Esophagus mucosa (tissue), 1 donor: Measurements from ENCODE around the gene EMX2. TPM values are rescaled to one million over a fixed set of nuclear protein-coding genes. Genes with fewer than 3 reads are reported as not detected.
"Not testable (repeated sequence)": the region's sequence is repeated elsewhere in the genome, so short reads cannot be mapped to it uniquely, and the experiment has no call there.

Source experiments
- ATAC-seq: fragments of 200-7000 bp; cut with Tn5 transposase; one replicate; pipeline ENCODE4 v1.9.1; 2020
- total RNA-seq: library from RNA; stranded (reverse); gene quantifications from one replicate; pipeline ENCODE4 v1.2.4, GENCODE V29; 2023
- donor health status: DM: yes; HTN: yes; CAD: no.

Gene EMX2
- total RNA-seq, 1 donor from 2014 or later: not detected

- no peak for ATAC-seq
Observed at GRCh38 chr10:117560942-117561341, 18.4 kb downstream of the EMX2 start.

GRCh38 chr10:117562220-117562619 lies 19.7 kb downstream of the EMX2 start:
- ATAC-seq: peak; percentile 17

GRCh38 chr10:117562896-117563737 lies 20.6 kb downstream of the EMX2 start:
- ATAC-seq: no peak

GRCh38 chr10:117563780-117564179 lies 21.2 kb downstream of the EMX2 start:
- no peak for ATAC-seq

GRCh38 chr10:117565068-117565467 lies 22.5 kb downstream of the EMX2 start:
- ATAC-seq: no peak

GRCh38 chr10:117568334-117568733 lies 25.8 kb downstream of the EMX2 start:
- ATAC-seq: no peak

- no peak for ATAC-seq
Observed at GRCh38 chr10:117569610-117570390, 27.3 kb downstream of the EMX2 start.

GRCh38 chr10:117570880-117571279 lies 28.3 kb downstream of the EMX2 start:
- no peak for ATAC-seq

GRCh38 chr10:117574498-117575146 lies 32.1 kb downstream of the EMX2 start:
- no peak for ATAC-seq

GRCh38 chr10:117578490-117578889 lies 35.9 kb downstream of the EMX2 start:
- no peak for ATAC-seq

GRCh38 chr10:117578999-117579590 lies 36.5 kb downstream of the EMX2 start:
- no peak for ATAC-seq

- no peak for ATAC-seq
Observed at GRCh38 chr10:117581961-117582360, 39.4 kb downstream of the EMX2 start.

- ATAC-seq: not testable (repeated sequence)
Observed at GRCh38 chr10:117584831-117585230, 42.3 kb downstream of the EMX2 start.

GRCh38 chr10:117587036-117587435 lies 44.5 kb downstream of the EMX2 start:
- ATAC-seq: no peak

GRCh38 chr10:117590101-117590875 lies 47.7 kb downstream of the EMX2 start:
- no peak for ATAC-seq

GRCh38 chr10:117591043-117591442 lies 48.5 kb downstream of the EMX2 start:
- no peak for ATAC-seq

- no peak for ATAC-seq
Observed at GRCh38 chr10:117594722-117595121, 52.2 kb downstream of the EMX2 start.

GRCh38 chr10:117596706-117597105 lies 54.2 kb downstream of the EMX2 start:
- ATAC-seq: no peak

- ATAC-seq: no peak
Observed at GRCh38 chr10:117597216-117597615, 54.7 kb downstream of the EMX2 start.
